ENCODE results near the gene RAB3IL1. TPM values are rescaled to one million over a fixed set of nuclear protein-coding genes. Genes with fewer than 3 reads are reported as not detected.

RAB3IL1 gene
- total and polyA plus RNA-seq, 9 of the 15 experiments (the other 6 are each of a cell fraction or from before 2014, with no cell fraction given) = 0.15 to 42.6 (median 15.5) TPM

GRCh38 chr11:61964058-61964665, 46.8 kb upstream of the RAB3IL1 start (continued):
- no peak for TF ChIP-seq PCBP1 (IDR thresholded peaks at IDR 0.05; ENCODE audit: low read depth, low read length, poor library complexity, severe bottlenecking)
- TF ChIP-seq ZNF274 (IDR thresholded peaks at IDR 0.05; ENCODE audit: borderline replicate concordance, low read depth, low read length) = no peak
- TF ChIP-seq LEF1 (IDR thresholded peaks at IDR 0.05) = no peak
- TF ChIP-seq CHD4 (IDR thresholded peaks at IDR 0.05; ENCODE audit: insufficient read depth, insufficient replicate concordance, low read depth, low read length, poor library complexity, severe bottlenecking) = no peak
- no peak for TF ChIP-seq ADNP (tag; IDR thresholded peaks at IDR 0.05)
- TF ChIP-seq ARNT (IDR thresholded peaks at IDR 0.05) = no peak
- no peak for TF ChIP-seq ETS1 (conservative IDR thresholded peaks at IDR 0.05; ENCODE audit: control insufficient read depth, low read depth, low read length)
- no peak for TF ChIP-seq MAFK (IDR thresholded peaks at IDR 0.05; ENCODE audit: low read length)
- peak; percentile 54; the same call in 1 of the 2 replicates for TF ChIP-seq NFATC3 (IDR thresholded peaks at IDR 0.05)
- no peak for TF ChIP-seq BRCA1 (IDR thresholded peaks at IDR 0.05)
- no peak for TF ChIP-seq BRCA1 (CRISPR knock-in tag; IDR thresholded peaks at IDR 0.05)
- TF ChIP-seq PKNOX1 (IDR thresholded peaks at IDR 0.05) = no peak
- no peak for TF ChIP-seq E2F1 (CRISPR knock-in tag; IDR thresholded peaks at IDR 0.05)
- TF ChIP-seq ATF7 (IDR thresholded peaks at IDR 0.05) = no peak
- TF ChIP-seq STAT5A (IDR thresholded peaks at IDR 0.05; ENCODE audit: borderline replicate concordance, low read length) = no peak
- TF ChIP-seq SMAD3 (CRISPR knock-in tag; conservative IDR thresholded peaks at IDR 0.05) = peak; percentile 95
- TF ChIP-seq ZNF77 (CRISPR knock-in tag; IDR thresholded peaks at IDR 0.05) = peak; percentile 91; the same call in 1 of the 2 replicates
- no peak for TF ChIP-seq ARID2 (IDR thresholded peaks at IDR 0.05)
- TF ChIP-seq TARDBP (IDR thresholded peaks at IDR 0.05) = no peak; the same call in 1 of the 2 replicates
- TF ChIP-seq TCF7 (IDR thresholded peaks at IDR 0.05; ENCODE audit: borderline replicate concordance) = no peak
- no peak for TF ChIP-seq NR2C2 (CRISPR knock-in tag; IDR thresholded peaks at IDR 0.05)
- 0 out of 2 replicates have a peak, but pooled peaks have one; percentile 11 for TF ChIP-seq NR2C2 (tag; IDR thresholded peaks at IDR 0.05)
- no peak; the same call in 1 of the 2 replicates for TF ChIP-seq L3MBTL2 (IDR thresholded peaks at IDR 0.05)
- 0 out of 2 replicates have a peak, but pooled peaks have one; percentile 18 for TF ChIP-seq KLF6 (CRISPR knock-in tag; IDR thresholded peaks at IDR 0.05; ENCODE audit: borderline replicate concordance)
- TF ChIP-seq ZNF395 (CRISPR knock-in tag; IDR thresholded peaks at IDR 0.05) = no peak
- peak; percentile 94 for TF ChIP-seq ZBED1 (IDR thresholded peaks at IDR 0.05)
- peak; percentile 99 for TF ChIP-seq SIRT6 (IDR thresholded peaks at IDR 0.05; ENCODE audit: low read depth, low read length)
- TF ChIP-seq ERF (CRISPR knock-in tag; IDR thresholded peaks at IDR 0.05) = peak; percentile 72; the same call in 1 of the 2 replicates

Measured in K562 (cell line).